Mesendoderm (in vitro differentiated cells): ENCODE results near the gene MRPS2.

ENCODE experiments used
- DNase-seq: peaks from one replicate; pipeline ENCODE4 v3.0.0; 2013
- H2AK5ac ChIP-seq: 2 replicates; pipeline ENCODE4 v1.6.1; 2013; ENCODE audit warnings: low read length, inconsistent platforms
- H2BK120ac ChIP-seq: 2 replicates; pipeline ENCODE4 v1.6.1; 2013; ENCODE audit warnings: low read depth, mild to moderate bottlenecking, low read length, moderate library complexity, mixed read lengths
- H2BK15ac ChIP-seq: replicated peaks from 2 replicates; pipeline ENCODE4 v1.6.1; 2013; ENCODE audit warnings: low read depth, mild to moderate bottlenecking, moderate library complexity
- H2BK5ac ChIP-seq: 2 replicates; pipeline ENCODE4 v1.6.1; 2013; ENCODE audit warnings: low read length, inconsistent platforms
- H3K18ac ChIP-seq: 2 replicates; pipeline ENCODE4 v1.6.1; 2013; ENCODE audit warnings: mild to moderate bottlenecking, low read length, mixed read lengths
- H3K23ac ChIP-seq: one replicate; pipeline ENCODE4 v1.6.1; 2013; ENCODE audit warnings: low read length
- H3K27ac ChIP-seq: 2 replicates; pipeline ENCODE4 v1.5.1; 2013; ENCODE audit warnings: low read depth, mild to moderate bottlenecking, inconsistent platforms, low read length, moderate library complexity
- H3K27me3 ChIP-seq: 2 replicates; pipeline ENCODE4 v1.6.1; 2013; ENCODE audit warnings: low read length, control low read depth, mild to moderate bottlenecking, inconsistent platforms; ENCODE audit not compliant: insufficient read depth, poor library complexity
- H3K36me3 ChIP-seq: 2 replicates; pipeline ENCODE4 v1.6.1; 2013; ENCODE audit warnings: low read length, inconsistent platforms; ENCODE audit not compliant: control insufficient read depth, insufficient read depth
- H3K4ac ChIP-seq: one replicate; pipeline ENCODE4 v1.6.1; 2013; ENCODE audit warnings: low read depth, mild to moderate bottlenecking, low read length, moderate library complexity
- H3K4me1 ChIP-seq: 2 replicates; pipeline ENCODE4 v1.6.1; 2013; ENCODE audit warnings: low read depth, low read length, inconsistent platforms; ENCODE audit not compliant: control insufficient read depth
- H3K4me2 ChIP-seq: 2 replicates; pipeline ENCODE4 v1.6.1; 2013; ENCODE audit warnings: low read length
- H3K4me3 ChIP-seq: 2 replicates; pipeline ENCODE4 v1.5.1; 2013; ENCODE audit warnings: mild to moderate bottlenecking, low read length
- H3K56ac ChIP-seq: one replicate; pipeline ENCODE4 v1.6.1; 2013; ENCODE audit warnings: low read length
- H3K79me1 ChIP-seq: 2 replicates; pipeline ENCODE4 v1.6.1; 2013; ENCODE audit warnings: low read length, inconsistent platforms
- H3K79me2 ChIP-seq: 2 replicates; pipeline ENCODE4 v1.6.1; 2013; ENCODE audit warnings: mild to moderate bottlenecking, low read length; ENCODE audit not compliant: control insufficient read depth, insufficient read depth
- H3K9ac ChIP-seq: 2 replicates; pipeline ENCODE4 v1.6.1; 2013; ENCODE audit warnings: low read length, inconsistent platforms
- H4K5ac ChIP-seq: one replicate; pipeline ENCODE4 v1.6.1; 2013; ENCODE audit warnings: low read length
- H4K8ac ChIP-seq: one replicate; pipeline ENCODE4 v1.6.1; 2013; ENCODE audit warnings: low read depth, mild to moderate bottlenecking, control low read depth, low read length, moderate library complexity
- WGBS: extraction: QIAGEN DNeasy Blood & Tissue Kit; methylation state at CpG from one replicate; pipeline ENCODE4 v1.1.7; 2013; ENCODE audit warnings: low lambda C conversion rate, missing lambda C conversion rate; ENCODE audit not compliant: insufficient coverage; ENCODE audit errors: extremely low coverage; 5-methylcytosine and 5-hydroxymethylcytosine counted together

Gene MRPS2

GRCh38 chr9:135503371-135504261 lies 3.1 kb downstream of the MRPS2 start:
- no peak overlapping the region for H3K18ac ChIP-seq
- H3K9ac ChIP-seq = no peak overlapping the region
- H3K79me2 ChIP-seq = peaks cover 16% of the 10 kb centered on the region
- no peak overlapping the region for H3K27ac ChIP-seq
- WGBS = no CpG with 5 or more reads among the region's 41 CpGs
- no peak overlapping the region for H3K4ac ChIP-seq
- H4K8ac ChIP-seq = no peak overlapping the region
- no peaks in the 10 kb centered on the region for H3K27me3 ChIP-seq
- no peak overlapping the region for H2BK120ac ChIP-seq
- DNase-seq = no peak
- no peak overlapping the region for H2BK5ac ChIP-seq
- H3K79me1 ChIP-seq = peaks cover 14% of the 10 kb centered on the region
- no peak overlapping the region for H4K5ac ChIP-seq
- H2AK5ac ChIP-seq = no peak overlapping the region
- H3K4me3 ChIP-seq = no peak overlapping the region
- no peaks in the 10 kb centered on the region for H3K4me1 ChIP-seq
- H3K4me2 ChIP-seq = no peak overlapping the region
- H3K23ac ChIP-seq = no peak overlapping the region
- H2BK15ac ChIP-seq = no peak overlapping the region
- no peak overlapping the region for H3K56ac ChIP-seq
- peaks cover 11% of the 10 kb centered on the region for H3K36me3 ChIP-seq

- H3K4me1 ChIP-seq = no peaks in the 10 kb centered on the region
- WGBS = no CpG with 5 or more reads among the region's 21 CpGs
- no peak overlapping the region for H3K27ac ChIP-seq
- H3K36me3 ChIP-seq = peaks cover 11% of the 10 kb centered on the region
- H3K79me2 ChIP-seq = peaks cover 16% of the 10 kb centered on the region
- no peak overlapping the region for H2BK15ac ChIP-seq
- H3K23ac ChIP-seq = no peak overlapping the region
- H4K8ac ChIP-seq = no peak overlapping the region
- no peak overlapping the region for H2BK120ac ChIP-seq
- H3K4ac ChIP-seq = no peak overlapping the region
- H3K9ac ChIP-seq = no peak overlapping the region
- no peak overlapping the region for H2AK5ac ChIP-seq
- H3K4me3 ChIP-seq = no peak overlapping the region
- H4K5ac ChIP-seq = no peak overlapping the region
- H3K79me1 ChIP-seq = peaks cover 14% of the 10 kb centered on the region
- no peak overlapping the region for H3K56ac ChIP-seq
- no peak overlapping the region for H3K4me2 ChIP-seq
- no peak overlapping the region for H2BK5ac ChIP-seq
- H3K18ac ChIP-seq = no peak overlapping the region
- no peaks in the 10 kb centered on the region for H3K27me3 ChIP-seq
- peak; percentile 68 for DNase-seq
Measured at GRCh38 chr9:135504262-135505243, 4.1 kb downstream of the MRPS2 start.

- no CpG with 5 or more reads among the region's 24 CpGs for WGBS
- Histone ChIP-seq H4K8ac (no peak overlapping the region), H3K27me3 (no peaks in the 10 kb centered on the region), H2BK15ac (no peak overlapping the region), H3K56ac (no peak overlapping the region), H2BK5ac (no peak overlapping the region), H3K79me2 (peaks cover 16% of the 10 kb centered on the region), H3K27ac (no peak overlapping the region), H3K18ac (no peak overlapping the region), H3K23ac (no peak overlapping the region), H3K36me3 (peaks cover 11% of the 10 kb centered on the region), H3K4me3 (no peak overlapping the region), H2AK5ac (no peak overlapping the region), H3K79me1 (peaks cover 14% of the 10 kb centered on the region), H3K9ac (no peak overlapping the region), H2BK120ac (no peak overlapping the region), H3K4me2 (no peak overlapping the region), H3K4me1 (no peaks in the 10 kb centered on the region), H3K4ac (no peak overlapping the region), H4K5ac (no peak overlapping the region)
- DNase-seq = no peak
Measured at GRCh38 chr9:135505406-135506187, 5.1 kb downstream of the MRPS2 start.

GRCh38 chr9:135506327-135507103 lies 6.0 kb downstream of the MRPS2 start:
- DNase-seq = peak; percentile 75
- Histone ChIP-seq H3K18ac (no peak overlapping the region), H4K8ac (no peak overlapping the region), H4K5ac (no peak overlapping the region), H3K4ac (no peak overlapping the region), H3K79me2 (peaks cover 8% of the 10 kb centered on the region), H3K36me3 (peaks cover 11% of the 10 kb centered on the region), H3K27me3 (no peaks in the 10 kb centered on the region), H3K23ac (no peak overlapping the region), H3K79me1 (peaks cover 12% of the 10 kb centered on the region), H2AK5ac (no peak overlapping the region), H3K9ac (no peak overlapping the region), H3K27ac (no peak overlapping the region), H2BK120ac (no peak overlapping the region), H2BK15ac (no peak overlapping the region), H3K4me2 (no peak overlapping the region), H3K4me3 (no peak overlapping the region), H3K4me1 (no peaks in the 10 kb centered on the region), H2BK5ac (no peak overlapping the region), H3K56ac (peak overlapping the region; percentile 22)
- WGBS = no CpG with 5 or more reads among the region's 14 CpGs
